ENCODE results near the gene JARID2. TPM values are rescaled to one million over a fixed set of nuclear protein-coding genes. Genes with fewer than 3 reads are reported as not detected.

Gene JARID2
- total and polyA plus RNA-seq, 2 of the 4 experiments (the other 2 are of a cell fraction), result 9.6 to 12.9 TPM

- H2BK120ac ChIP-seq (ENCODE audit: low read depth, low read length), result no peak overlapping the region
- no peak overlapping the region for H4K8ac ChIP-seq (ENCODE audit: low read depth in 2 of 2, low read length in 2 of 2)
- no peak overlapping the region for H4K5ac ChIP-seq (ENCODE audit: low read depth, low read length)
- no peak overlapping the region for H3K4me2 ChIP-seq (ENCODE audit: low read depth, low read length)
- in situ Hi-C loops (cut with MboI; ENCODE audit: low sequenced_read_pairs), result no loop called here
- dilution Hi-C loops (cut with HindIII; ENCODE audit: low sequenced_read_pairs, unreplicated experiment), result no loop called here
- H3K4me1 ChIP-seq (ENCODE audit: control insufficient read depth, insufficient read depth, low read length), result peaks cover 9% of the 10 kb centered on the region
- no peak overlapping the region for H3K9ac ChIP-seq (ENCODE audit: low read depth, low read length)
- H2BK20ac ChIP-seq (ENCODE audit: low read depth, low read length), result no peak overlapping the region
- intact Hi-C loops (cut with micrococcal nuclease), result no loop called here
- H2BK5ac ChIP-seq (ENCODE audit: low read depth, low read length, poor library complexity, severe bottlenecking), result no peak overlapping the region
- no peak overlapping the region for H3K23ac ChIP-seq (ENCODE audit: low read depth, low read length)
- DNase-seq (no peak), ATAC-seq (ENCODE audit: low read depth) (no peak)
- no peak overlapping the region for H3K27ac ChIP-seq (ENCODE audit: insufficient read depth, low read length)
- H4K20me1 ChIP-seq (ENCODE audit: insufficient read depth, low read length), result peaks cover 75% of the 10 kb centered on the region
- H3K4ac ChIP-seq (ENCODE audit: low read depth, low read length), result no peak overlapping the region
- POLR2A ChIA-PET (ENCODE audit: unreplicated experiment), result no interaction called here
- H3K27me3 ChIP-seq (ENCODE audit: control insufficient read depth, insufficient read depth, low read length), result no peaks in the 10 kb centered on the region
- no peak overlapping the region for H3K4me3 ChIP-seq (ENCODE audit: insufficient read depth, low read depth, low read length)
- no peaks in the 10 kb centered on the region for H3K36me3 ChIP-seq (ENCODE audit: control insufficient read depth, insufficient read depth, low read length)
- CTCF ChIA-PET, result no interaction called here
- H3K14ac ChIP-seq (replicated peaks; ENCODE audit: low read depth, low read length), result no peak overlapping the region
- no peak overlapping the region for H2AK9ac ChIP-seq (replicated peaks; ENCODE audit: low read depth, low read length, poor library complexity)
- no peak overlapping the region for H2AFZ ChIP-seq (replicated peaks; ENCODE audit: low read length, poor library complexity)
- TF ChIP-seq RFX5 (IDR thresholded peaks at IDR 0.05; ENCODE audit: low read depth, low read length) (no peak), FOS (IDR thresholded peaks at IDR 0.05; ENCODE audit: low read depth, low read length) (no peak), MAFK (IDR thresholded peaks at IDR 0.05; ENCODE audit: low read depth, low read length) (no peak), CTCF (conservative IDR thresholded peaks at IDR 0.05; ENCODE audit: low read depth, low read length) (no peak), ELK1 (IDR thresholded peaks at IDR 0.05; ENCODE audit: borderline replicate concordance, low read depth, low read length) (no peak), MAZ (IDR thresholded peaks at IDR 0.05; ENCODE audit: borderline replicate concordance, low read depth, low read length) (no peak), MXI1 (IDR thresholded peaks at IDR 0.05; ENCODE audit: borderline replicate concordance, low read depth, low read length) (no peak), CHD1 (IDR thresholded peaks at IDR 0.05; ENCODE audit: low read depth, low read length) (no peak), NFE2L2 (IDR thresholded peaks at IDR 0.05; ENCODE audit: low read depth, low read length) (no peak), RAD21 (IDR thresholded peaks at IDR 0.05; ENCODE audit: low read length) (no peak), SMC3 (IDR thresholded peaks at IDR 0.05; ENCODE audit: low read depth, low read length) (no peak), CEBPB (IDR thresholded peaks at IDR 0.05; ENCODE audit: low read depth, low read length) (no peak), BHLHE40 (IDR thresholded peaks at IDR 0.05; ENCODE audit: low read depth, low read length) (no peak), POLR2A (IDR thresholded peaks at IDR 0.05; ENCODE audit: low read depth, low read length) (no peak), USF2 (IDR thresholded peaks at IDR 0.05; ENCODE audit: low read depth, low read length) (no peak), RCOR1 (IDR thresholded peaks at IDR 0.05; ENCODE audit: insufficient replicate concordance, low read length) (no peak)
- peaks cover 51 to 83% of the 10 kb centered on the region in 2 experiments for H3K79me1 ChIP-seq (ENCODE audit: low read depth in 1 of 2, low read length in 2 of 2)
- H3K56ac ChIP-seq (ENCODE audit: extremely low read depth, insufficient read depth, low read length), result no peak overlapping the region
- H3K9me1 ChIP-seq (ENCODE audit: insufficient read depth, low read length), result peaks cover 21% of the 10 kb centered on the region
- H2AK5ac ChIP-seq (ENCODE audit: low read depth, low read length), result no peak overlapping the region
- H3K18ac ChIP-seq (ENCODE audit: low read depth, low read length), result no peak overlapping the region
- no peak overlapping the region for H4K91ac ChIP-seq (ENCODE audit: insufficient read depth, low read depth, low read length)
- no peak overlapping the region for H2BK15ac ChIP-seq (ENCODE audit: low read depth, low read length)
- H3K9me3 ChIP-seq (ENCODE audit: control insufficient read depth, insufficient read depth, low read length), result no peaks in the 10 kb centered on the region
- no CpG with 5 or more reads among the region's 2 CpGs for WGBS, 2 experiments (ENCODE audit: extremely low coverage in 2 of 2, insufficient read length in 1 of 2)
- no TSS peak for BruUV-seq (replicated peaks)
Observed at GRCh38 chr6:15296735-15297134, 50.9 kb downstream of the JARID2 start.
